OCI-LY1 (cell line): ENCODE results near the gene SLC25A28.

ENCODE experiments used
- H2AFZ ChIP-seq: fragments of 200-600 bp; sonication (generic), shearing (Covaris generic); 2 replicates; pipeline ENCODE4 v1.6.0; 2014; ENCODE audit warnings: antibody characterized with exemption, mild to moderate bottlenecking, low read length
- H3F3A ChIP-seq: fragments of 200-600 bp; sonication (generic), shearing (Covaris generic); 2 replicates; pipeline ENCODE4 v1.6.0; 2014; ENCODE audit warnings: mild to moderate bottlenecking, antibody characterized with exemption, low read length, moderate library complexity; ENCODE audit not compliant: insufficient read depth
- H3K27ac ChIP-seq: fragments of 200-600 bp; sonication (generic); 2 replicates; pipeline ENCODE4 v1.5.1; 2014; ENCODE audit warnings: low read length, mixed run types, mild to moderate bottlenecking, low read depth; ENCODE audit not compliant: poor library complexity, severe bottlenecking
- H3K27me3 ChIP-seq: fragments of 200-600 bp; sonication (generic); 2 replicates; pipeline ENCODE4 v1.6.0; 2014; ENCODE audit warnings: antibody characterized with exemption, mild to moderate bottlenecking, low read length, moderate library complexity; ENCODE audit not compliant: insufficient read depth
- H3K36me3 ChIP-seq: fragments of 200-600 bp; sonication (generic); 2 replicates; pipeline ENCODE4 v1.6.1; 2014; ENCODE audit warnings: mild to moderate bottlenecking, antibody characterized with exemption, low read length, moderate library complexity, mixed read lengths; ENCODE audit not compliant: insufficient read depth
- H3K4me1 ChIP-seq: fragments of 200-600 bp; sonication (generic); 2 replicates; pipeline ENCODE4 v1.5.1; 2014; ENCODE audit warnings: mild to moderate bottlenecking, low read length, moderate library complexity; ENCODE audit not compliant: insufficient read depth, severe bottlenecking
- H3K4me2 ChIP-seq: fragments of 200-600 bp; sonication (generic), shearing (Covaris generic); 2 replicates; pipeline ENCODE4 v1.6.1; 2014; ENCODE audit warnings: low read length
- H3K4me3 ChIP-seq: fragments of 200-600 bp; sonication (generic); 2 replicates; pipeline ENCODE4 v1.5.1; 2014; ENCODE audit warnings: low read length, low read depth, mild to moderate bottlenecking, mixed read lengths; ENCODE audit not compliant: poor library complexity, severe bottlenecking
- H3K79me2 ChIP-seq: fragments of 200-600 bp; shearing (Covaris generic); 2 replicates; pipeline ENCODE4 v1.6.1; 2016; ENCODE audit warnings: mixed run types, low read length, mixed read lengths; ENCODE audit not compliant: insufficient read depth
- H3K9ac ChIP-seq: fragments of 200-600 bp; sonication (generic), shearing (Covaris generic); 2 replicates; pipeline ENCODE4 v1.6.1; 2014; ENCODE audit warnings: mild to moderate bottlenecking, low read length, mixed read lengths
- H3K9me2 ChIP-seq: fragments of 200-600 bp; sonication (generic), shearing (Covaris generic); 2 replicates; pipeline ENCODE4 v1.6.1; 2014; ENCODE audit warnings: low read depth, mild to moderate bottlenecking, low read length, mixed read lengths
- H3K9me3 ChIP-seq: fragments of 200-600 bp; shearing (Covaris generic); 2 replicates; pipeline ENCODE4 v1.6.1; 2014; ENCODE audit warnings: low read length, mixed read lengths
- H4K20me1 ChIP-seq: fragments of 200-600 bp; sonication (generic), shearing (Covaris generic); 2 replicates; pipeline ENCODE4 v1.6.0; 2016; ENCODE audit warnings: mild to moderate bottlenecking, low read length; ENCODE audit not compliant: insufficient read depth
- CTCF ChIP-seq: fragments of 200-600 bp; sonication (generic), shearing (Covaris generic); IDR thresholded peaks from 2 replicates; pipeline ENCODE4 v1.5.1; 2017; ENCODE audit warnings: mild to moderate bottlenecking, antibody characterized with exemption, low read length, moderate library complexity, mixed read lengths
- EZH2 ChIP-seq: fragments of 200-600 bp; sonication (generic), shearing (Covaris generic); IDR thresholded peaks from 2 replicates; pipeline ENCODE4 v1.8.0; 2017; ENCODE audit warnings: borderline replicate concordance, mixed run types, mild to moderate bottlenecking, antibody characterized with exemption, low read length, moderate library complexity, mixed read lengths

SLC25A28 gene

GRCh38 chr10:99579971-99580370 lies 40.3 kb downstream of the SLC25A28 start:
- no peaks in the 10 kb centered on the region for H3K79me2 ChIP-seq
- no peak for TF ChIP-seq EZH2
- no peak for TF ChIP-seq CTCF
- no peaks in the 10 kb centered on the region for H3K36me3 ChIP-seq
- H3K4me3 ChIP-seq: no peak overlapping the region
- no peaks in the 10 kb centered on the region for H3K9me2 ChIP-seq
- no peaks in the 10 kb centered on the region for H3K9me3 ChIP-seq
- no peaks in the 10 kb centered on the region for H4K20me1 ChIP-seq
- no peak overlapping the region for H3K4me2 ChIP-seq
- no peak overlapping the region for H3K27ac ChIP-seq
- H3K9ac ChIP-seq: no peak overlapping the region
- no peak overlapping the region for H2AFZ ChIP-seq
- H3F3A ChIP-seq: no peaks in the 10 kb centered on the region
- no peaks in the 10 kb centered on the region for H3K4me1 ChIP-seq
- no peaks in the 10 kb centered on the region for H3K27me3 ChIP-seq

GRCh38 chr10:99573790-99574189 lies 46.4 kb downstream of the SLC25A28 start:
- Histone ChIP-seq H3K9ac (no peak overlapping the region), H3K4me2 (no peak overlapping the region), H3K79me2 (no peaks in the 10 kb centered on the region), H3K4me1 (no peaks in the 10 kb centered on the region), H3K9me2 (no peaks in the 10 kb centered on the region), H3K27me3 (no peaks in the 10 kb centered on the region), H4K20me1 (no peaks in the 10 kb centered on the region), H3K36me3 (no peaks in the 10 kb centered on the region), H2AFZ (no peak overlapping the region), H3F3A (no peaks in the 10 kb centered on the region), H3K4me3 (no peak overlapping the region), H3K27ac (no peak overlapping the region), H3K9me3 (no peaks in the 10 kb centered on the region)
- TF ChIP-seq CTCF (no peak), EZH2 (no peak)

- Histone ChIP-seq H3K27ac (no peak overlapping the region), H3K36me3 (no peaks in the 10 kb centered on the region), H3K9ac (no peak overlapping the region), H3K9me2 (no peaks in the 10 kb centered on the region), H3K27me3 (no peaks in the 10 kb centered on the region), H2AFZ (no peak overlapping the region), H3K4me2 (no peak overlapping the region), H3K79me2 (no peaks in the 10 kb centered on the region), H3K4me3 (no peak overlapping the region), H3K4me1 (no peaks in the 10 kb centered on the region), H3F3A (no peaks in the 10 kb centered on the region), H4K20me1 (no peaks in the 10 kb centered on the region), H3K9me3 (no peaks in the 10 kb centered on the region)
- no peak for TF ChIP-seq CTCF
- TF ChIP-seq EZH2: no peak
These were observed 48.4 kb downstream of the SLC25A28 start for GRCh38 chr10:99571816-99572215.
